GM18526 (cell line): ENCODE data around the gene POLR1E.

Source experiments
- POLR2A ChIP-seq: IDR thresholded peaks from 3 replicates; pipeline ENCODE4 v1.6.1; 2011; ENCODE audit not compliant: insufficient read length; ENCODE audit errors: extremely low read depth

The POLR1E gene

DNA sequence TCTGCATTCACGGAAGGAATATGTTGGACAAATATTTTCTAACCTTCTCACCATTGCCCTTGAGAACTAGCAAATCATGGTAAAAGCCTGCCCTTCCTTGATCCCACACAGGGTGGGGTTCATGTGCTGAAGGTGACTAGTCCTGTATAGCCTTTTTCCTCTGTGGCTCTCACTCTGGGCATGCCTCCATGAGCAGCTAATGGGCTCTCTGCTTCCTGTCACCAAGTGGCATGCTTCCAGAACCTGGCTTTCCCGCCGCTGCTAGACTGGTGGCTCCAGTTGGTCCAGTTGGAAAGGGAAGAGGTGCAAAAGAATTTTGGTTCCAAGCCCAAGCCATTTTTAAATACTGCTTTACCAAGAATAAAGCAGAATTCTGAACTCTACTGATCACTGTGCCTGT, 54.9 kb downstream of the POLR1E start:
- no peak for TF ChIP-seq POLR2A

GRCh38 chr9:37541465-37541864, 55.7 kb downstream of the POLR1E start:
- no peak for TF ChIP-seq POLR2A

- no peak for TF ChIP-seq POLR2A
Observed at GRCh38 chr9:37542488-37542887, 56.7 kb downstream of the POLR1E start.

DNA sequence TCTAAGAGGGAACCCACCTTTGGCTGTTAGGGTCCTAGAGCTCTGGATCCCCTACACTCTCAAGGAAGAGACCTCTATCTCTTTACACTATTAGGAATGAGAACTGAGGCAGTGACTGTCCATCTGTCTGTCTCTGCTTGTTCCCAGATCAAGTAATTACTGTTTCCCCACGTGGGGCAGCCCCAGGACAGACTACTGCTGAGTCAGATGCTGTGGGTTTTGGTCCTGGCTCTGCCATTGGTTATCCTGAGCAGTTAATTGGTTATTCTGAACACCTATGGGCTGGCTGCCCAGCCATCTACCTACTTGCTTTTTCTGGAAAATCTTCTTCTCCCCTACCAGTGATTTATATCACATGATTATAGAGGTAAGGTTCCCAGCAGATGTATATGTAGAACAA, 57.1 kb downstream of the POLR1E start:
- no peak for TF ChIP-seq POLR2A

DNA sequence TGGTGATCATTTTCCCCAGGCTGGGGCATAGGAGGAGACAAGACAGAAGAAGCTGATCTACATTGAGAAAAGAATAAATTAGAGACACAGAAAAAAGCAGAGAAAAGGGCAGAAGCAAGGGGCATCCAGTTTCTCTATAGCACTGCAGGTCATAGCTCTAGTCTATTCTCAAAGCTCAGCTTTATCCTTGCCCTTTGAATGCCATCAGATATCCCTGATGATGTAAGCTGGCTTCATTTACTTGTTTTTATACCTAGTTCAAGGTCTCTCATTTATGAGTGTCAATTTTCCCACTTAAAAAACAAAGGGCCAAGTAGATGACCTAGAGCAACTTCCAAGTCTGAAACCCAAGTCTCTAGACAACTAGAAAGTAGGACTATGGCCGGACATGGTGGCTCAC, 57.7 kb downstream of the POLR1E start:
- no peak for TF ChIP-seq POLR2A

DNA sequence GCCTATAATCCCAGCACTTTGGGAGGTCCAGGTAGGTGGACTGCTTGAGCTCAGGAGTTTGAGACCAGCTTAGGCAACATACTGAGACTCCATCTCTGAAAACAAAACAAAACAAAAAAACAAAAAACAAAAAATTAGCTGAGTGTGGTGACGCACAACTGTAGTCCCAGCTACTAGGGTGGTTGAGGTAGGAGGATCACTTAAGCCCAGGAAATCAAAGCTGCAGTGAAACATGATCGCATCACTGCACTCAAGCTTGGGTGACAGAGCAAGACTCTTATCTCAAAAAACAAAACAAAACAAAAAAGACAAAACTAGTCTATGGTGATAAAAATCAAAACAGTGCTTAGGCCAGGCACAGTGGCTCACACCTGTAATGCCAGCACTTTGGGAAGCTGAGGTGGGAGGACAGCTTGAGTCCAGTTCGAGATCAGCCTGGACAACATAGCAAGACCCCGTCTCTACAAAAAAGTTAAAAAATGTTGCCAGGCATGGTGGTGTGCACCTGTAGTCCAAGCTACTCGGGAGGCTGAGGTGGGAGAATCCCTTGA, 61.7 kb downstream of the POLR1E start:
- TF ChIP-seq POLR2A: no peak

DNA sequence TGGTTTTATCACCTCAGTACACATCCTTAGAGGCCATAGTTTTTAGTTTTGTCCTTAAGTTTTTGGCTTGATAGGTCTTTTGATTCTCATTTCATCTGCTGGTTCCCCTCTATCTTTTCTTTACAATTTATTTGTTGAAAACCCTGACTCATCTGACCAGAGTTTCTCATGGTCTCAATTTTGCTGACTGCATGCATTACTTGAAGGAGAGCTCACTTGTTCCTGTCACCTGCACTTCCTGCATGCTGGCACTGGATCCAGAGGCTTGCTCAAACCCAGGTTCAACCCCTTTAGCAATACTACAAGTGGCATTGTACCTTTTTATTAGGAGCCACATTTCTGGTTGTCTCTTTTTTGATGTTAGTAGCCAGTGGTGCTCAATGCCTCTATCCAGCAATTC, 63.8 kb downstream of the POLR1E start:
- no peak for TF ChIP-seq POLR2A

DNA sequence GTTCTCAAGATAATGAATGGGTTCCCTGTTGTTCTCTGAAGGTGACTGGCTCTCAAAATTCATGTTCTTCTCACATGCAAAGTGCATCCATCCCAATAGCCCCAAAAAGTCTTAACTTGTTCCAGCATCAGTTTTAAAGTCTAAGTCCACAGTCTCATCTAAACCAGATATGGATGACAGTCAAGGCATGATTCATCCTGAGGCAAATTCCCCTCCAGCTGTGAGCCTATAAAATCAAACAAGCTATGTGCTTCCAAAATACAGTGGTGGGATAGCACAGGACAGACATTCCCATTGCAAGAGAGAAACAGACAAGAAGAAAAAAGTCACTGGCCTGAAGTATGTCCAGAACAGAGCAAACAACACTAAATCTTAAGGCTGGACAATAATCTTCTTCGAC, 65.0 kb downstream of the POLR1E start:
- TF ChIP-seq POLR2A: no peak

- TF ChIP-seq POLR2A: no peak
Observed at GRCh38 chr9:37551468-37551867, 65.7 kb downstream of the POLR1E start.

DNA sequence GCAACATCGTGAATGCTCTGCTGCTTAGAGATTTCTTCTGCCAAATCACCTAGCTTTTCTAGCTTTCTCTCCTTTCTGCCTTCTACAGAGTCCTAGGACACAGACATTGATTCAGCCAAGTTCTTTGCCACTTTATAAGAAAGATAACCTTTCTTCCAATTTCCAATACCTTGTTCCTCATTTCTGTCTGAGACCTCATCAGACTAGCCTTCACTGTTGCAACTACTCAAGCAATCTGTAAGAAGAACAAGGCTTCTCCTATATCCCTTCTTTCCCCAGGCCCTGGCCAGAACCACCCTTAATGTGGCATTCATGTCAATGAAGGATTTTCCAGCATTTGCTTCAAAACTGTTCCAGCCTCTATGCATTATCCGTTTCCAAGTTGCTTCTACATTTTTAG, 66.1 kb downstream of the POLR1E start:
- no peak for TF ChIP-seq POLR2A
